ENCODE measurements around the gene BTG4. TPM values are rescaled to one million over a fixed set of nuclear protein-coding genes. Genes with fewer than 3 reads are reported as not detected.

BTG4 gene
- total and polyA plus RNA-seq, 9 of the 15 experiments (the other 6 are each of a cell fraction or from before 2014, with no cell fraction given): not detected

DNA sequence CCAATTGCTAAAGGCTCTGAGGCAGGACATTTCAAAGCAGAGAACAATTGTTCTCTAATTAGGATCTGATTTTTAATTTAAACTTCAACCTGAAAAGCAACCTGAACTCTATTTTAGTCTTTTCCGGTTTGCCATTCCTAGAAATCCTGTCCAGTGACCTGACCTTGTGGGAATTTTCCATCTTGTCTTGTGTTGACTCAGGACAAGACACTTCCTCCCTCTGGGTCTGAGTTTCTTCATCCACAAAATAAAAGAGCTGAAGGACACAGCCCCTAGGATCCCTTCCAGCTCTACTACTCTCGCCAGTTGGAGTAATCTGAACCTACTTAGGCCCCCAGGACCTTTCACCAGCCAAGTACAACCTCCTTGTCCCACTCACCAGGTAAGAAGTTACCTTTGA is 66.6 kb downstream of the BTG4 start:
- CTCF ChIA-PET (ENCODE audit: low intra/inter-chr PET ratio): interaction anchor here (1.6 to 1.9 kb wide), 2 partner anchors 163 to 1244 kb away, joined by 6 to 15 read pairs; no protein-coding TSS in a partner anchor
- Histone ChIP-seq H4K20me1 (replicated peaks; ENCODE audit: control insufficient read depth, insufficient read depth, low read length) (no peaks in the 10 kb centered on the region), H3K4me1 (replicated peaks in 1 of 2; ENCODE audit: control insufficient read depth in 2 of 2, insufficient read depth in 2 of 2, low read length in 2 of 2) (no peaks in the 10 kb centered on the region), H3K4me3 (no peak overlapping the region), H3K9ac (ENCODE audit: insufficient read depth in 1 of 2, low read depth in 2 of 2, low read length in 2 of 2) (no peak overlapping the region), H3K36me3 (ENCODE audit: control insufficient read depth, insufficient read depth, low read length) (no peaks in the 10 kb centered on the region), H3K9me1 (ENCODE audit: control insufficient read depth, insufficient read depth, low read length) (no peaks in the 10 kb centered on the region), H3K27me3 (ENCODE audit: control insufficient read depth in 2 of 2, insufficient read depth in 2 of 2, low read length in 2 of 2) (peaks cover 0 to 8% of the 10 kb centered on the region in 2 experiments; a peak in 2 of 5 replicates), H3K79me2 (ENCODE audit: control insufficient read depth, insufficient read depth, low read length) (no peaks in the 10 kb centered on the region), H3K9me3 (replicated peaks; ENCODE audit: control insufficient read depth, insufficient read depth, low read depth, low read length) (no peaks in the 10 kb centered on the region), H3K4me2 (ENCODE audit: insufficient read depth, low read length) (no peak overlapping the region), H2AFZ (ENCODE audit: low read depth, low read length) (no peak overlapping the region), H3K27ac (ENCODE audit: extremely low read depth, low read depth, low read length) (no peak overlapping the region)
- ATAC-seq (no peak), DNase-seq (ENCODE audit: extremely low read depth in 1 of 4, low spot score in 3 of 4) (no peak), FAIRE-seq (no peak)
- POLR2A ChIA-PET: no interaction called here
- 8% methylated on average over 2 of the region's 2 CpGs for WGBS (ENCODE audit: insufficient coverage, low coverage, missing lambda C conversion rate)
- intact Hi-C loops (cut with micrococcal nuclease) (loop anchor here (5.0 kb wide), 1 partner anchor 1243 kb away; no protein-coding TSS in a partner anchor), in situ Hi-C loops (cut with MboI) (loop anchor here (10.0 kb wide), 2 partner anchors 161 to 981 kb away; no protein-coding TSS in a partner anchor)
- TF ChIP-seq CEBPB (tag; IDR thresholded peaks at IDR 0.05) (no peak), KDM5B (IDR thresholded peaks at IDR 0.05; ENCODE audit: insufficient replicate concordance, low read depth, low read length) (no peak), CREB1 (IDR thresholded peaks at IDR 0.05) (no peak), CREB1 (CRISPR knock-in tag; IDR thresholded peaks at IDR 0.05) (no peak), NCOR1 (IDR thresholded peaks at IDR 0.05) (no peak), HNRNPL (IDR thresholded peaks at IDR 0.05; ENCODE audit: low read depth, low read length) (no peak), RBM14 (IDR thresholded peaks at IDR 0.05; ENCODE audit: borderline replicate concordance, insufficient read depth, low read depth, low read length) (no peak)
- no TSS peak for BruUV-seq (replicated peaks)

MicroRNA genes within 50 kb of the gene (microRNA counts, 767-probe panel; counts per million panel counts)
- microRNA hsa-miR-34b-3p: 1,139 counts per million, percentile 25 among the panel's probes with 10 or more counts
- not detected for microRNA hsa-miR-34c-3p
- not detected for microRNA hsa-miR-34c-5p

Small RNA genes within 50 kb of the gene (microRNA-seq; reads per million reads assigned to microRNA genes)
- gene MIR34B (ENCODE audit: borderline microRNAs expressed) (0.64 reads per million), gene MIR34C (ENCODE audit: borderline microRNAs expressed) (11.0 reads per million, percentile 58 among the genes with 10 or more reads in this experiment)

Small RNA genes within 50 kb of the gene (small RNA-seq; reads per million reads assigned to genes)
- 0.29 reads per million for gene MIR34B
- gene MIR34C: 2.3 reads per million, percentile 84 among the genes with 10 or more reads in this experiment

Other genes starting within 250 kb of the BTG4 start
- not detected in 2 replicates for gene POU2AF3, start 213.8 kb downstream of the BTG4 start, total RNA-seq (2014; rRNA removed)
- not detected in 2 replicates for gene POU2AF3, start 213.8 kb downstream of the BTG4 start, total RNA-seq (2014; rRNA removed; fragmentation: Illumina TruSeq; extraction: Trizol)
- not detected in 2 replicates for gene POU2AF3, start 213.8 kb downstream of the BTG4 start, total RNA-seq (2015; rRNA removed; fragmentation: Illumina TruSeq; extraction: Trizol)
- gene POU2AF3, start 213.8 kb downstream of the BTG4 start, total RNA-seq (2021): not detected in 2 replicates
- gene POU2AF3, start 213.8 kb downstream of the BTG4 start, polyA plus RNA-seq (2011; rRNA removed): not detected in 2 replicates
- gene POU2AF3, start 213.8 kb downstream of the BTG4 start, polyA plus RNA-seq (2014; fragmentation: Illumina TruSeq; extraction: Trizol): not detected in 2 replicates
- not detected for gene POU2AF3, start 213.8 kb downstream of the BTG4 start, polyA plus RNA-seq (2014; fragmentation: Nextera tagmentation; extraction: Ambion mirVana)
- gene POU2AF3, start 213.8 kb downstream of the BTG4 start, polyA plus RNA-seq (2014; rRNA removed): not detected in 2 replicates
- gene POU2AF1, start 133.1 kb downstream of the BTG4 start, total RNA-seq (2014; rRNA removed): not detected in 2 replicates
- gene POU2AF1, start 133.1 kb downstream of the BTG4 start, total RNA-seq (2014; rRNA removed; fragmentation: Illumina TruSeq; extraction: Trizol): not detected in 2 replicates
- gene POU2AF1, start 133.1 kb downstream of the BTG4 start, total RNA-seq (2015; rRNA removed; fragmentation: Illumina TruSeq; extraction: Trizol): not detected in 2 replicates
- 0.09 and 0.16 TPM in 2 replicates for gene POU2AF1, start 133.1 kb downstream of the BTG4 start, total RNA-seq (2021)
- not detected in 2 replicates for gene POU2AF1, start 133.1 kb downstream of the BTG4 start, polyA plus RNA-seq (2011; rRNA removed)
- gene POU2AF1, start 133.1 kb downstream of the BTG4 start, polyA plus RNA-seq (2014; fragmentation: Illumina TruSeq; extraction: Trizol): not detected in 2 replicates
- not detected for gene POU2AF1, start 133.1 kb downstream of the BTG4 start, polyA plus RNA-seq (2014; fragmentation: Nextera tagmentation; extraction: Ambion mirVana)
- not detected in 2 replicates for gene POU2AF1, start 133.1 kb downstream of the BTG4 start, polyA plus RNA-seq (2014; rRNA removed)
- gene HOATZ, start 2.4 kb upstream of the BTG4 start, total RNA-seq (2014; rRNA removed): not detected in 2 replicates
- gene HOATZ, start 2.4 kb upstream of the BTG4 start, total RNA-seq (2014; rRNA removed; fragmentation: Illumina TruSeq; extraction: Trizol): not detected in 2 replicates
- gene HOATZ, start 2.4 kb upstream of the BTG4 start, total RNA-seq (2015; rRNA removed; fragmentation: Illumina TruSeq; extraction: Trizol): not detected in 2 replicates
- not detected in 2 replicates for gene HOATZ, start 2.4 kb upstream of the BTG4 start, total RNA-seq (2021)
- not detected in 2 replicates for gene HOATZ, start 2.4 kb upstream of the BTG4 start, polyA plus RNA-seq (2011; rRNA removed)
- not detected in 2 replicates for gene HOATZ, start 2.4 kb upstream of the BTG4 start, polyA plus RNA-seq (2014; fragmentation: Illumina TruSeq; extraction: Trizol)
- not detected for gene HOATZ, start 2.4 kb upstream of the BTG4 start, polyA plus RNA-seq (2014; fragmentation: Nextera tagmentation; extraction: Ambion mirVana)
- gene HOATZ, start 2.4 kb upstream of the BTG4 start, polyA plus RNA-seq (2014; rRNA removed): not detected in 2 replicates
- gene LAYN, start 28.3 kb upstream of the BTG4 start, total RNA-seq (2014; rRNA removed): not detected in 2 replicates
- gene LAYN, start 28.3 kb upstream of the BTG4 start, total RNA-seq (2014; rRNA removed; fragmentation: Illumina TruSeq; extraction: Trizol): not detected in 2 replicates
- gene LAYN, start 28.3 kb upstream of the BTG4 start, total RNA-seq (2015; rRNA removed; fragmentation: Illumina TruSeq; extraction: Trizol): not detected in 2 replicates
- gene LAYN, start 28.3 kb upstream of the BTG4 start, total RNA-seq (2021): not detected in 2 replicates
- gene LAYN, start 28.3 kb upstream of the BTG4 start, polyA plus RNA-seq (2011; rRNA removed): not detected in 2 replicates
- not detected in 2 replicates for gene LAYN, start 28.3 kb upstream of the BTG4 start, polyA plus RNA-seq (2014; fragmentation: Illumina TruSeq; extraction: Trizol)
- gene LAYN, start 28.3 kb upstream of the BTG4 start, polyA plus RNA-seq (2014; fragmentation: Nextera tagmentation; extraction: Ambion mirVana): not detected
- not detected in 2 replicates for gene LAYN, start 28.3 kb upstream of the BTG4 start, polyA plus RNA-seq (2014; rRNA removed)
- gene SIK2, start 90.1 kb upstream of the BTG4 start, total RNA-seq (2014; rRNA removed): 3.4 and 4.1 TPM in 2 replicates
- 3.7 and 3.8 TPM in 2 replicates for gene SIK2, start 90.1 kb upstream of the BTG4 start, total RNA-seq (2014; rRNA removed; fragmentation: Illumina TruSeq; extraction: Trizol)
- 4.5 and 4.8 TPM in 2 replicates for gene SIK2, start 90.1 kb upstream of the BTG4 start, total RNA-seq (2015; rRNA removed; fragmentation: Illumina TruSeq; extraction: Trizol)
- gene SIK2, start 90.1 kb upstream of the BTG4 start, total RNA-seq (2021): 6.4 and 11.3 TPM in 2 replicates
- 7.3 and 10.3 TPM in 2 replicates for gene SIK2, start 90.1 kb upstream of the BTG4 start, polyA plus RNA-seq (2011; rRNA removed)
- gene SIK2, start 90.1 kb upstream of the BTG4 start, polyA plus RNA-seq (2014; fragmentation: Illumina TruSeq; extraction: Trizol): 9.3 and 11.6 TPM in 2 replicates
- gene SIK2, start 90.1 kb upstream of the BTG4 start, polyA plus RNA-seq (2014; fragmentation: Nextera tagmentation; extraction: Ambion mirVana): under 1 TPM; 0.74 to 0.77 TPM
- 3.2 and 3.3 TPM in 2 replicates for gene SIK2, start 90.1 kb upstream of the BTG4 start, polyA plus RNA-seq (2014; rRNA removed)

Measured in K562 (cell line).